ENCODE data around the gene TRIM71. TPM values are rescaled to one million over a fixed set of nuclear protein-coding genes. Genes with fewer than 3 reads are reported as not detected.

Gene TRIM71
- total RNA-seq, 1 experiment from 2014 or later, result 274 TPM

DNA sequence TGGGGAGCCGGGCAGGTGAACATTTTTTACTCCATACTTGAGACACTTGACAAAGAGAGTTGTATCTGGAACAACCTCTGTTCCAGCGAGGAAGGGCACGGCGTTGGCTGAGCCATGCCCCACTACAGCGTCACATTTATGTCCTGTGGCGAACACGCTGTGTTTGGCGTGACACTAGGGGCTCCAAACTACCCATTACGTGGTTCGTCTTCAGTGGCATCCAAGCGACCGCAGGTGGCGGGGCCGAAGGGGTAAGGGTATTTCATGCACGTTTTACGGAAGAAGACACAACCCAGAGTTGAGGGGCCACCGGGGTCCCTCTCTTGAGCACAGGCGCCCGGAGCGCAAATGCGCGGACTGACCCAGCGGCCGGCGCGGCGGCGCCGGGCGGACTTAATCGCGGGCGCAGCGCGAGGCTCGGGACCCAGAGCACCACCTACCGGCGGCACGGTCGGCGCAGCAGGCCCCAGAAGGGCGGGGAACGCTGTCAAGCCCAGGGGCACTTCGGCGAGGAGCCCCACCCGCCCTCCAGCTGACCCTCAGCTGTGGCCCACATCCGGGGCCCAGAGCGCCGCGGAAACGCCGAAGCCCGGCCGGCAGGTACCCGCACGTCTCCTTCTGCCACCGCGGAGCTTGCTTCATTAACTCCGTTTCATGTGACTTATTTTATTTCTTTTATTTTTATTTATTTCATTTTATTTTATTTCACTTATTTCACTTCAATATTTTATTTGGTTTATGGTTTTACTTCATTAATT lies 36.4 kb upstream of the TRIM71 start (continued):
- TF ChIP-seq, protein P1, sequence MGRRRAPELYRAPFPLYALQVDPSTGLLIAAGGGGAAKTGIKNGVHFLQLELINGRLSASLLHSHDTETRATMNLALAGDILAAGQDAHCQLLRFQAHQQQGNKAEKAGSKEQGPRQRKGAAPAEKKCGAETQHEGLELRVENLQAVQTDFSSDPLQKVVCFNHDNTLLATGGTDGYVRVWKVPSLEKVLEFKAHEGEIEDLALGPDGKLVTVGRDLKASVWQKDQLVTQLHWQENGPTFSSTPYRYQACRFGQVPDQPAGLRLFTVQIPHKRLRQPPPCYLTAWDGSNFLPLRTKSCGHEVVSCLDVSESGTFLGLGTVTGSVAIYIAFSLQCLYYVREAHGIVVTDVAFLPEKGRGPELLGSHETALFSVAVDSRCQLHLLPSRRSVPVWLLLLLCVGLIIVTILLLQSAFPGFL (CRISPR knock-in tag; IDR thresholded peaks at IDR 0.05; ENCODE audit: borderline replicate concordance), result no peak
- TF ChIP-seq CBFB (CRISPR knock-in tag; IDR thresholded peaks at IDR 0.05; ENCODE audit: low read depth), result no peak
- TF ChIP-seq ELF4 (CRISPR knock-in tag; IDR thresholded peaks at IDR 0.05; ENCODE audit: low read depth), result 0 out of 2 replicates have a peak, but pooled peaks have one; percentile 18
- TF ChIP-seq OVOL2 (CRISPR knock-in tag; IDR thresholded peaks at IDR 0.05; ENCODE audit: borderline replicate concordance), result no peak
- TF ChIP-seq FOXP1 (CRISPR knock-in tag; IDR thresholded peaks at IDR 0.05; ENCODE audit: borderline replicate concordance), result no peak
- TF ChIP-seq KAT7 (CRISPR knock-in tag; IDR thresholded peaks at IDR 0.05; ENCODE audit: borderline replicate concordance), result no peak; the same call in 1 of the 2 replicates
- peak; percentile 27; the same call in 1 of the 2 replicates for TF ChIP-seq ETV6 (CRISPR knock-in tag; IDR thresholded peaks at IDR 0.05)
- TF ChIP-seq, protein P2, sequence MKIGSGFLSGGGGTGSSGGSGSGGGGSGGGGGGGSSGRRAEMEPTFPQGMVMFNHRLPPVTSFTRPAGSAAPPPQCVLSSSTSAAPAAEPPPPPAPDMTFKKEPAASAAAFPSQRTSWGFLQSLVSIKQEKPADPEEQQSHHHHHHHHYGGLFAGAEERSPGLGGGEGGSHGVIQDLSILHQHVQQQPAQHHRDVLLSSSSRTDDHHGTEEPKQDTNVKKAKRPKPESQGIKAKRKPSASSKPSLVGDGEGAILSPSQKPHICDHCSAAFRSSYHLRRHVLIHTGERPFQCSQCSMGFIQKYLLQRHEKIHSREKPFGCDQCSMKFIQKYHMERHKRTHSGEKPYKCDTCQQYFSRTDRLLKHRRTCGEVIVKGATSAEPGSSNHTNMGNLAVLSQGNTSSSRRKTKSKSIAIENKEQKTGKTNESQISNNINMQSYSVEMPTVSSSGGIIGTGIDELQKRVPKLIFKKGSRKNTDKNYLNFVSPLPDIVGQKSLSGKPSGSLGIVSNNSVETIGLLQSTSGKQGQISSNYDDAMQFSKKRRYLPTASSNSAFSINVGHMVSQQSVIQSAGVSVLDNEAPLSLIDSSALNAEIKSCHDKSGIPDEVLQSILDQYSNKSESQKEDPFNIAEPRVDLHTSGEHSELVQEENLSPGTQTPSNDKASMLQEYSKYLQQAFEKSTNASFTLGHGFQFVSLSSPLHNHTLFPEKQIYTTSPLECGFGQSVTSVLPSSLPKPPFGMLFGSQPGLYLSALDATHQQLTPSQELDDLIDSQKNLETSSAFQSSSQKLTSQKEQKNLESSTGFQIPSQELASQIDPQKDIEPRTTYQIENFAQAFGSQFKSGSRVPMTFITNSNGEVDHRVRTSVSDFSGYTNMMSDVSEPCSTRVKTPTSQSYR (CRISPR knock-in tag; IDR thresholded peaks at IDR 0.05), result no peak
- TF ChIP-seq, protein P3, sequence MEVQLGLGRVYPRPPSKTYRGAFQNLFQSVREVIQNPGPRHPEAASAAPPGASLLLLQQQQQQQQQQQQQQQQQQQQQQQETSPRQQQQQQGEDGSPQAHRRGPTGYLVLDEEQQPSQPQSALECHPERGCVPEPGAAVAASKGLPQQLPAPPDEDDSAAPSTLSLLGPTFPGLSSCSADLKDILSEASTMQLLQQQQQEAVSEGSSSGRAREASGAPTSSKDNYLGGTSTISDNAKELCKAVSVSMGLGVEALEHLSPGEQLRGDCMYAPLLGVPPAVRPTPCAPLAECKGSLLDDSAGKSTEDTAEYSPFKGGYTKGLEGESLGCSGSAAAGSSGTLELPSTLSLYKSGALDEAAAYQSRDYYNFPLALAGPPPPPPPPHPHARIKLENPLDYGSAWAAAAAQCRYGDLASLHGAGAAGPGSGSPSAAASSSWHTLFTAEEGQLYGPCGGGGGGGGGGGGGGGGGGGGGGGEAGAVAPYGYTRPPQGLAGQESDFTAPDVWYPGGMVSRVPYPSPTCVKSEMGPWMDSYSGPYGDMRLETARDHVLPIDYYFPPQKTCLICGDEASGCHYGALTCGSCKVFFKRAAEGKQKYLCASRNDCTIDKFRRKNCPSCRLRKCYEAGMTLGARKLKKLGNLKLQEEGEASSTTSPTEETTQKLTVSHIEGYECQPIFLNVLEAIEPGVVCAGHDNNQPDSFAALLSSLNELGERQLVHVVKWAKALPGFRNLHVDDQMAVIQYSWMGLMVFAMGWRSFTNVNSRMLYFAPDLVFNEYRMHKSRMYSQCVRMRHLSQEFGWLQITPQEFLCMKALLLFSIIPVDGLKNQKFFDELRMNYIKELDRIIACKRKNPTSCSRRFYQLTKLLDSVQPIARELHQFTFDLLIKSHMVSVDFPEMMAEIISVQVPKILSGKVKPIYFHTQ (CRISPR knock-in tag; IDR thresholded peaks at IDR 0.05), result peak; percentile 57; the same call in 1 of the 2 replicates
- no peak for TF ChIP-seq MXD4 (CRISPR knock-in tag; IDR thresholded peaks at IDR 0.05; ENCODE audit: borderline replicate concordance)
- TF ChIP-seq, protein P4, sequence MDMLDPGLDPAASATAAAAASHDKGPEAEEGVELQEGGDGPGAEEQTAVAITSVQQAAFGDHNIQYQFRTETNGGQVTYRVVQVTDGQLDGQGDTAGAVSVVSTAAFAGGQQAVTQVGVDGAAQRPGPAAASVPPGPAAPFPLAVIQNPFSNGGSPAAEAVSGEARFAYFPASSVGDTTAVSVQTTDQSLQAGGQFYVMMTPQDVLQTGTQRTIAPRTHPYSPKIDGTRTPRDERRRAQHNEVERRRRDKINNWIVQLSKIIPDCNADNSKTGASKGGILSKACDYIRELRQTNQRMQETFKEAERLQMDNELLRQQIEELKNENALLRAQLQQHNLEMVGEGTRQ (CRISPR knock-in tag; IDR thresholded peaks at IDR 0.05), result no peak
- no peak for TF ChIP-seq ZNF423 (CRISPR knock-in tag; IDR thresholded peaks at IDR 0.05)
- TF ChIP-seq, protein P5, sequence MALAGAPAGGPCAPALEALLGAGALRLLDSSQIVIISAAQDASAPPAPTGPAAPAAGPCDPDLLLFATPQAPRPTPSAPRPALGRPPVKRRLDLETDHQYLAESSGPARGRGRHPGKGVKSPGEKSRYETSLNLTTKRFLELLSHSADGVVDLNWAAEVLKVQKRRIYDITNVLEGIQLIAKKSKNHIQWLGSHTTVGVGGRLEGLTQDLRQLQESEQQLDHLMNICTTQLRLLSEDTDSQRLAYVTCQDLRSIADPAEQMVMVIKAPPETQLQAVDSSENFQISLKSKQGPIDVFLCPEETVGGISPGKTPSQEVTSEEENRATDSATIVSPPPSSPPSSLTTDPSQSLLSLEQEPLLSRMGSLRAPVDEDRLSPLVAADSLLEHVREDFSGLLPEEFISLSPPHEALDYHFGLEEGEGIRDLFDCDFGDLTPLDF (CRISPR knock-in tag; IDR thresholded peaks at IDR 0.05), result no peak
- TF ChIP-seq, protein P6, sequence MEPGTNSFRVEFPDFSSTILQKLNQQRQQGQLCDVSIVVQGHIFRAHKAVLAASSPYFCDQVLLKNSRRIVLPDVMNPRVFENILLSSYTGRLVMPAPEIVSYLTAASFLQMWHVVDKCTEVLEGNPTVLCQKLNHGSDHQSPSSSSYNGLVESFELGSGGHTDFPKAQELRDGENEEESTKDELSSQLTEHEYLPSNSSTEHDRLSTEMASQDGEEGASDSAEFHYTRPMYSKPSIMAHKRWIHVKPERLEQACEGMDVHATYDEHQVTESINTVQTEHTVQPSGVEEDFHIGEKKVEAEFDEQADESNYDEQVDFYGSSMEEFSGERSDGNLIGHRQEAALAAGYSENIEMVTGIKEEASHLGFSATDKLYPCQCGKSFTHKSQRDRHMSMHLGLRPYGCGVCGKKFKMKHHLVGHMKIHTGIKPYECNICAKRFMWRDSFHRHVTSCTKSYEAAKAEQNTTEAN (CRISPR knock-in tag; IDR thresholded peaks at IDR 0.05), result peak; percentile 67; the same call in 1 of the 2 replicates
- TF ChIP-seq NFE2L1 (CRISPR knock-in tag; IDR thresholded peaks at IDR 0.05), result 0 out of 2 replicates have a peak, but pooled peaks have one; percentile 60
- TF ChIP-seq, protein P7, sequence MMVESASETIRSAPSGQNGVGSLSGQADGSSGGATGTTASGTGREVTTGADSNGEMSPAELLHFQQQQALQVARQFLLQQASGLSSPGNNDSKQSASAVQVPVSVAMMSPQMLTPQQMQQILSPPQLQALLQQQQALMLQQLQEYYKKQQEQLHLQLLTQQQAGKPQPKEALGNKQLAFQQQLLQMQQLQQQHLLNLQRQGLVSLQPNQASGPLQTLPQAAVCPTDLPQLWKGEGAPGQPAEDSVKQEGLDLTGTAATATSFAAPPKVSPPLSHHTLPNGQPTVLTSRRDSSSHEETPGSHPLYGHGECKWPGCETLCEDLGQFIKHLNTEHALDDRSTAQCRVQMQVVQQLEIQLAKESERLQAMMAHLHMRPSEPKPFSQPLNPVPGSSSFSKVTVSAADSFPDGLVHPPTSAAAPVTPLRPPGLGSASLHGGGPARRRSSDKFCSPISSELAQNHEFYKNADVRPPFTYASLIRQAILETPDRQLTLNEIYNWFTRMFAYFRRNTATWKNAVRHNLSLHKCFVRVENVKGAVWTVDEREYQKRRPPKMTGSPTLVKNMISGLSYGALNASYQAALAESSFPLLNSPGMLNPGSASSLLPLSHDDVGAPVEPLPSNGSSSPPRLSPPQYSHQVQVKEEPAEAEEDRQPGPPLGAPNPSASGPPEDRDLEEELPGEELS (CRISPR knock-in tag; IDR thresholded peaks at IDR 0.05), result 0 out of 2 replicates have a peak, but pooled peaks have one; percentile 61
- TF ChIP-seq ZNF396 (CRISPR knock-in tag; IDR thresholded peaks at IDR 0.05; ENCODE audit: borderline replicate concordance), result no peak
- no peak for TF ChIP-seq ZNF121 (CRISPR knock-in tag; IDR thresholded peaks at IDR 0.05)
- TF ChIP-seq PRRX2 (CRISPR knock-in tag; IDR thresholded peaks at IDR 0.05), result 0 out of 2 replicates have a peak, but pooled peaks have one; percentile 27
- TF ChIP-seq CREB1 (CRISPR knock-in tag; IDR thresholded peaks at IDR 0.05), result no peak
- TF ChIP-seq, protein P8, sequence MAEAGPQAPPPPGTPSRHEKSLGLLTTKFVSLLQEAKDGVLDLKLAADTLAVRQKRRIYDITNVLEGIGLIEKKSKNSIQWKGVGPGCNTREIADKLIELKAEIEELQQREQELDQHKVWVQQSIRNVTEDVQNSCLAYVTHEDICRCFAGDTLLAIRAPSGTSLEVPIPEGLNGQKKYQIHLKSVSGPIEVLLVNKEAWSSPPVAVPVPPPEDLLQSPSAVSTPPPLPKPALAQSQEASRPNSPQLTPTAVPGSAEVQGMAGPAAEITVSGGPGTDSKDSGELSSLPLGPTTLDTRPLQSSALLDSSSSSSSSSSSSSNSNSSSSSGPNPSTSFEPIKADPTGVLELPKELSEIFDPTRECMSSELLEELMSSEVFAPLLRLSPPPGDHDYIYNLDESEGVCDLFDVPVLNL (CRISPR knock-in tag; IDR thresholded peaks at IDR 0.05; ENCODE audit: borderline replicate concordance, low read depth), result no peak
- TF ChIP-seq, protein P9, sequence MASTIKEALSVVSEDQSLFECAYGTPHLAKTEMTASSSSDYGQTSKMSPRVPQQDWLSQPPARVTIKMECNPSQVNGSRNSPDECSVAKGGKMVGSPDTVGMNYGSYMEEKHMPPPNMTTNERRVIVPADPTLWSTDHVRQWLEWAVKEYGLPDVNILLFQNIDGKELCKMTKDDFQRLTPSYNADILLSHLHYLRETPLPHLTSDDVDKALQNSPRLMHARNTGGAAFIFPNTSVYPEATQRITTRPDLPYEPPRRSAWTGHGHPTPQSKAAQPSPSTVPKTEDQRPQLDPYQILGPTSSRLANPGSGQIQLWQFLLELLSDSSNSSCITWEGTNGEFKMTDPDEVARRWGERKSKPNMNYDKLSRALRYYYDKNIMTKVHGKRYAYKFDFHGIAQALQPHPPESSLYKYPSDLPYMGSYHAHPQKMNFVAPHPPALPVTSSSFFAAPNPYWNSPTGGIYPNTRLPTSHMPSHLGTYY (CRISPR knock-in tag; IDR thresholded peaks at IDR 0.05), result no peak
- no peak for TF ChIP-seq CREM (CRISPR knock-in tag; IDR thresholded peaks at IDR 0.05)
